OCI-LY7 (cell line): ENCODE data around the gene RNASEH2A. TPM values are rescaled to one million over a fixed set of nuclear protein-coding genes. Genes with fewer than 3 reads are reported as not detected.

ENCODE experiments used
- BruUV-seq: library from RNA; stranded (reverse); fragments of 400-500 nt; replicated peaks from 2 replicates; lab custom pipeline; 2021; lab: Mats Ljungman, UMichigan
- CTCF ChIA-PET: fragments of 300-600 bp; sonication (Branson Sonifier 250); formaldehyde crosslinking; loops from one replicate; lab custom pipeline; 2022; ENCODE audit warnings: antibody characterized with exemption; ENCODE audit not compliant: unreplicated experiment; lab: Charles Lee
- POLR2A ChIA-PET: fragments of 300-600 bp; sonication (Branson Sonifier 250); formaldehyde crosslinking; loops from one replicate; lab custom pipeline; 2022; ENCODE audit warnings: antibody characterized with exemption; lab: Charles Lee
- DNase-seq: peaks from one replicate; pipeline ENCODE4 v3.0.0-alpha.2; 2015; ENCODE audit warnings: low spot score
- H2AFZ ChIP-seq: fragments of 200-600 bp; sonication (generic), shearing (Covaris generic); 2 replicates; pipeline ENCODE4 v1.6.1; 2014; ENCODE audit warnings: mild to moderate bottlenecking, antibody characterized with exemption, low read length, moderate library complexity
- H3K27ac ChIP-seq: fragments of 200-600 bp; sonication (generic); 2 replicates; pipeline ENCODE4 v1.5.1; 2014; ENCODE audit warnings: mixed run types, low read depth, mild to moderate bottlenecking, moderate library complexity, low read length, inconsistent platforms; ENCODE audit not compliant: poor library complexity, severe bottlenecking
- H3K36me3 ChIP-seq: fragments of 200-600 bp; sonication (generic); 2 replicates; pipeline ENCODE4 v1.6.1; 2014; ENCODE audit warnings: mild to moderate bottlenecking, antibody characterized with exemption, low read length, moderate library complexity, mixed read lengths; ENCODE audit not compliant: insufficient read depth
- H3K4me1 ChIP-seq: fragments of 200-600 bp; sonication (generic); 2 replicates; pipeline ENCODE4 v1.5.1; 2014; ENCODE audit warnings: mild to moderate bottlenecking, low read length; ENCODE audit not compliant: insufficient read depth, poor library complexity, severe bottlenecking
- H3K4me2 ChIP-seq: fragments of 200-600 bp; sonication (generic); 2 replicates; pipeline ENCODE4 v1.6.1; 2014; ENCODE audit warnings: mild to moderate bottlenecking, low read length
- H3K4me3 ChIP-seq: fragments of 200-600 bp; sonication (generic); 2 replicates; pipeline ENCODE4 v1.5.1; 2014; ENCODE audit warnings: mild to moderate bottlenecking, low read depth, low read length; ENCODE audit not compliant: poor library complexity, severe bottlenecking
- H3K79me2 ChIP-seq: fragments of 200-600 bp; sonication (generic); 2 replicates; pipeline ENCODE4 v1.6.1; 2016; ENCODE audit warnings: low read depth, mild to moderate bottlenecking, low read length, moderate library complexity, mixed read lengths; ENCODE audit not compliant: insufficient read depth
- H3K9me2 ChIP-seq: fragments of 200-600 bp; sonication (generic); 2 replicates; pipeline ENCODE4 v1.6.1; 2016; ENCODE audit warnings: mild to moderate bottlenecking, low read length, mixed read lengths; ENCODE audit not compliant: insufficient read depth
- H3K9me3 ChIP-seq: fragments of 200-600 bp; sonication (generic); 2 replicates; pipeline ENCODE4 v1.6.1; 2014; ENCODE audit warnings: mild to moderate bottlenecking, mixed run types, low read length, mixed read lengths
- H4K20me1 ChIP-seq: fragments of 200-600 bp; sonication (generic); 2 replicates; pipeline ENCODE4 v1.6.1; 2014; ENCODE audit warnings: mild to moderate bottlenecking, antibody characterized with exemption, low read length, moderate library complexity, mixed read lengths; ENCODE audit not compliant: insufficient read depth
- CTCF ChIP-seq: fragments of 200-600 bp; sonication (generic); conservative IDR thresholded peaks from 2 replicates; pipeline ENCODE4 v1.5.1; 2014; ENCODE audit warnings: mild to moderate bottlenecking, antibody characterized with exemption, low read length, moderate library complexity, mixed read lengths
- EZH2phosphoT487 ChIP-seq: fragments of 200-600 bp; sonication (generic); IDR thresholded peaks from 2 replicates; pipeline ENCODE4 v1.6.1; 2018; ENCODE audit warnings: low read depth, borderline replicate concordance, mild to moderate bottlenecking, mixed run types, antibody characterized with exemption, low read length, moderate library complexity, mixed read lengths
- intact Hi-C: fragments of 100-400 bp; cut with micrococcal nuclease; formaldehyde crosslinking; loops from one replicate; pipeline ENCODE4 v1.10.0; 2022; ENCODE audit not compliant: unreplicated experiment
- total RNA-seq, 2 experiments: library from RNA; depleted of rRNA in 1 of 2; stranded (reverse); fragments of >200 nt in 1 of 2; shearing (Covaris generic) in 1 of 2; gene quantifications; 2 replicates each; pipeline ENCODE4 v1.2.3, GENCODE V29; 2014 to 2022

The RNASEH2A gene
- total RNA-seq, 2 experiments from 2014 or later, result 86.0 to 115 TPM

- Histone ChIP-seq H3K36me3 (peaks cover 12% of the 10 kb centered on the region), H3K9me3 (no peaks in the 10 kb centered on the region), H4K20me1 (no peaks in the 10 kb centered on the region), H3K4me1 (no peaks in the 10 kb centered on the region), H3K9me2 (no peaks in the 10 kb centered on the region), H3K4me2 (peak overlapping the region; percentile 39; the same call in 1 of the 2 replicates), H2AFZ (no peak overlapping the region), H3K27ac (no peak overlapping the region), H3K4me3 (no peak overlapping the region), H3K79me2 (no peaks in the 10 kb centered on the region)
- intact Hi-C loops, result loop anchor here (2.0 kb wide), 1 partner anchor 81 kb away; no protein-coding TSS in a partner anchor
- no TSS peak for BruUV-seq
- peak; percentile 68 for DNase-seq
- ChIA-PET POLR2A (interaction anchor here (0.6 kb wide), 1 partner anchor 445 kb away, joined by 6 read pairs; no protein-coding TSS in a partner anchor), CTCF (interaction anchor here (0.5 to 0.8 kb wide), 2 partner anchors 19 to 77 kb away, joined by 3 to 4 read pairs; no protein-coding TSS in a partner anchor)
- TF ChIP-seq EZH2phosphoT487, result no peak
- peak; percentile 96 for TF ChIP-seq CTCF
These were observed 41.1 kb downstream of the RNASEH2A start for GRCh38 chr19:12847159-12848139.

- no peak overlapping the region for H2AFZ ChIP-seq
- ChIA-PET CTCF (no interaction called here), POLR2A (no interaction called here)
- TF ChIP-seq EZH2phosphoT487 (no peak), CTCF (no peak)
- no peaks in the 10 kb centered on the region for H4K20me1 ChIP-seq
- no peaks in the 10 kb centered on the region for H3K9me3 ChIP-seq
- no TSS peak for BruUV-seq
- no peak overlapping the region for H3K27ac ChIP-seq
- no peak overlapping the region for H3K4me2 ChIP-seq
- intact Hi-C loops, result no loop called here
- no peaks in the 10 kb centered on the region for H3K9me2 ChIP-seq
- no peak for DNase-seq
- no peak overlapping the region for H3K4me3 ChIP-seq
- H3K36me3 ChIP-seq, result peaks cover 12% of the 10 kb centered on the region; the same call in 1 of the 2 replicates
- H3K4me1 ChIP-seq, result no peaks in the 10 kb centered on the region
- H3K79me2 ChIP-seq, result no peaks in the 10 kb centered on the region
These were observed 50.3 kb downstream of the RNASEH2A start for GRCh38 chr19:12856653-12857052.
